H1 (cell line): ENCODE measurements around the gene STH. TPM values are rescaled to one million over a fixed set of nuclear protein-coding genes. Genes with fewer than 3 reads are reported as not detected.

ENCODE experiments used
- CTCF ChIA-PET: fragments of 300-600 bp; sonication (Branson Sonifier 250); formaldehyde crosslinking; loops from one replicate; lab custom pipeline; 2021; ENCODE audit not compliant: partially characterized antibody; lab: Charles Lee
- POLR2A ChIA-PET: fragments of 300-600 bp; sonication (Branson Sonifier 250); formaldehyde crosslinking; loops from one replicate; lab custom pipeline; 2021; ENCODE audit warnings: inconsistent platforms; ENCODE audit not compliant: partially characterized antibody; lab: Charles Lee
- DNase-seq, 2 experiments: peaks; one replicate each; pipeline versions ENCODE4 v3.0.0 to v3.0.0-alpha.2; 2010 to 2022; ENCODE audit warnings: low spot score in 2 of 2, low read depth in 1 of 2, mixed read lengths in 1 of 2
- FAIRE-seq: peaks from 2 replicates; lab custom pipeline; 2011; peaks lifted over from hg19 to GRCh38; lab: Jason Lieb, UNC
- H2AFZ ChIP-seq: 2 replicates; pipeline ENCODE4 v1.8.1; 2012; ENCODE audit warnings: low read length, inconsistent platforms
- H2AK5ac ChIP-seq: 2 replicates; pipeline ENCODE4 v1.6.1; 2013; ENCODE audit warnings: low read depth, low read length
- H2BK120ac ChIP-seq: replicated peaks from 2 replicates; pipeline ENCODE3; 2013; ENCODE audit warnings: low read depth, low read length, inconsistent platforms
- H2BK12ac ChIP-seq: 2 replicates; pipeline ENCODE4 v1.6.1; 2013; ENCODE audit warnings: low read depth, low read length
- H2BK15ac ChIP-seq: 2 replicates; pipeline ENCODE4 v1.6.1; 2013; ENCODE audit warnings: low read length
- H2BK20ac ChIP-seq: 2 replicates; pipeline ENCODE4 v1.6.1; 2013; ENCODE audit warnings: low read length
- H2BK5ac ChIP-seq: 2 replicates; pipeline ENCODE4 v1.6.1; 2013; ENCODE audit warnings: low read depth, low read length
- H3K14ac ChIP-seq: 2 replicates; pipeline ENCODE4 v1.6.1; 2013; ENCODE audit warnings: inconsistent platforms; ENCODE audit not compliant: insufficient read length
- H3K18ac ChIP-seq: 2 replicates; pipeline ENCODE4 v1.6.1; 2013; ENCODE audit warnings: low read length; ENCODE audit errors: extremely low read depth
- H3K23ac ChIP-seq: 2 replicates; pipeline ENCODE4 v1.6.1; 2013; ENCODE audit warnings: inconsistent platforms; ENCODE audit not compliant: insufficient read length
- H3K23me2 ChIP-seq: 2 replicates; pipeline ENCODE4 v1.6.1; 2013; ENCODE audit warnings: low read depth, low read length
- H3K27ac ChIP-seq: 2 replicates; pipeline ENCODE4 v1.6.1; 2011; ENCODE audit warnings: low read depth, low read length, inconsistent platforms
- H3K27me3 ChIP-seq, 4 experiments: replicated peaks in 1 of 4; 1 replicate in 1 of 4; 2 replicates in 3 of 4; pipeline versions ENCODE4 v1.6.1 to v1.8.1; 2011 to 2013; ENCODE audit warnings: low read length in 3 of 4, mild to moderate bottlenecking in 3 of 4, inconsistent platforms in 2 of 4, mixed read lengths in 2 of 4, moderate library complexity in 1 of 4; ENCODE audit not compliant: control insufficient read depth in 3 of 4, insufficient read depth in 3 of 4; ENCODE audit errors: extremely low read depth in 1 of 4
- H3K36me3 ChIP-seq, 4 experiments: 2 replicates each; pipeline versions ENCODE4 v1.6.1 to v1.8.1; 2011 to 2013; ENCODE audit warnings: mild to moderate bottlenecking in 4 of 4, low read length in 3 of 4, moderate library complexity in 2 of 4, control low read depth in 1 of 4, inconsistent platforms in 1 of 4; ENCODE audit not compliant: insufficient read depth in 4 of 4, control insufficient read depth in 2 of 4
- H3K4ac ChIP-seq: replicated peaks from 2 replicates; pipeline ENCODE3; 2013; ENCODE audit warnings: low read length, low read depth, mixed read lengths, inconsistent platforms; ENCODE audit not compliant: insufficient read length
- H3K4me1 ChIP-seq, 4 experiments: replicated peaks in 1 of 4; 1 replicate in 1 of 4; 2 replicates in 3 of 4; pipeline versions ENCODE4 v1.6.1 to v1.8.1; 2011 to 2013; ENCODE audit warnings: low read length in 3 of 4, inconsistent platforms in 2 of 4, mixed read lengths in 1 of 4; ENCODE audit not compliant: insufficient read depth in 4 of 4, control insufficient read depth in 3 of 4
- H3K4me2 ChIP-seq, 2 experiments: 2 replicates each; pipeline versions ENCODE4 v1.6.1 to v1.8.1; 2011 to 2013; ENCODE audit warnings: low read depth in 2 of 2, low read length in 2 of 2, control low read depth in 1 of 2, inconsistent platforms in 1 of 2, mild to moderate bottlenecking in 1 of 2; ENCODE audit not compliant: insufficient read depth in 1 of 2
- H3K4me3 ChIP-seq, 4 experiments: fragments of 200-600, 300-600 bp in 1 of 4; sonication (generic), shearing (Covaris generic), sonication (Bioruptor Twin) in 1 of 4; 2 replicates each; pipeline versions ENCODE4 v1.5.1 to v1.8.1; 2011 to 2016; ENCODE audit warnings: low read length in 4 of 4, low read depth in 3 of 4, control low read depth in 2 of 4, inconsistent platforms in 2 of 4, mild to moderate bottlenecking in 2 of 4, mixed read lengths in 1 of 4, moderate library complexity in 1 of 4; ENCODE audit not compliant: insufficient read depth in 2 of 4; ENCODE audit errors: extremely low read depth in 1 of 4
- H3K56ac ChIP-seq: replicated peaks from 2 replicates; pipeline ENCODE3; 2013; ENCODE audit warnings: low read depth, mild to moderate bottlenecking, mixed read lengths, low read length, inconsistent platforms; ENCODE audit not compliant: insufficient read length
- H3K79me1 ChIP-seq: 2 replicates; pipeline ENCODE4 v1.6.1; 2013; ENCODE audit warnings: low read depth, low read length, control low read depth
- H3K79me2 ChIP-seq, 2 experiments: 2 replicates each; pipeline versions ENCODE4 v1.6.1 to v1.8.1; 2012 to 2013; ENCODE audit warnings: low read length in 2 of 2, mild to moderate bottlenecking in 2 of 2, inconsistent platforms in 1 of 2; ENCODE audit not compliant: insufficient read depth in 2 of 2, control insufficient read depth in 1 of 2
- H3K9ac ChIP-seq, 4 experiments: replicated peaks in 1 of 4; 1 replicate in 1 of 4; 2 replicates in 3 of 4; pipeline versions ENCODE4 v1.6.1 to v1.8.1; 2011 to 2013; ENCODE audit warnings: low read depth in 3 of 4, low read length in 3 of 4, control low read depth in 2 of 4, mild to moderate bottlenecking in 2 of 4, moderate library complexity in 2 of 4, inconsistent platforms in 1 of 4; ENCODE audit errors: extremely low read depth in 1 of 4
- H3K9me3 ChIP-seq, 2 experiments: 2 replicates each; pipeline versions ENCODE4 v1.6.1 to v1.8.1; 2012 to 2013; ENCODE audit warnings: mild to moderate bottlenecking in 2 of 2, moderate library complexity in 2 of 2, control low read depth in 1 of 2, inconsistent platforms in 1 of 2, low read depth in 1 of 2, low read length in 1 of 2, mixed read lengths in 1 of 2; ENCODE audit not compliant: insufficient read depth in 2 of 2
- H4K20me1 ChIP-seq, 2 experiments: replicated peaks in 1 of 2; 2 replicates each; pipeline versions ENCODE3 to v1.8.1; 2011 to 2013; ENCODE audit warnings: inconsistent platforms in 2 of 2, low read length in 2 of 2, mild to moderate bottlenecking in 1 of 2; ENCODE audit not compliant: insufficient read depth in 2 of 2, control insufficient read depth in 1 of 2
- H4K5ac ChIP-seq: 2 replicates; pipeline ENCODE4 v1.6.1; 2013; ENCODE audit warnings: low read length, low read depth, mixed read lengths, inconsistent platforms; ENCODE audit not compliant: insufficient read length
- H4K8ac ChIP-seq: 2 replicates; pipeline ENCODE4 v1.8.0; 2013; ENCODE audit warnings: mild to moderate bottlenecking, moderate library complexity, low read length, inconsistent platforms; ENCODE audit not compliant: insufficient read depth; ENCODE audit errors: extremely low read depth
- H4K91ac ChIP-seq: replicated peaks from 2 replicates; pipeline ENCODE3; 2013; ENCODE audit warnings: low read length, mixed read lengths, inconsistent platforms; ENCODE audit not compliant: insufficient read length
- ASH2L ChIP-seq: fragments of 200-600, 300-600 bp; sonication (generic); IDR thresholded peaks from one replicate; pipeline ENCODE4 v1.7.1; 2017; ENCODE audit warnings: low read length
- FOSL1 ChIP-seq: IDR thresholded peaks from 2 replicates; pipeline ENCODE4 v1.6.1; 2011; ENCODE audit warnings: mild to moderate bottlenecking, low read depth, low read length, moderate library complexity; ENCODE audit not compliant: insufficient read depth
- GABPA ChIP-seq: IDR thresholded peaks from 2 replicates; pipeline ENCODE4 v1.6.1; 2011; ENCODE audit warnings: mild to moderate bottlenecking, low read length, moderate library complexity, borderline replicate concordance; ENCODE audit not compliant: insufficient read depth
- POU5F1 ChIP-seq: IDR thresholded peaks from 2 replicates; pipeline ENCODE4 v1.6.1; 2011; ENCODE audit warnings: low read depth, mild to moderate bottlenecking, low read length, moderate library complexity
- SIX5 ChIP-seq: IDR thresholded peaks from 2 replicates; pipeline ENCODE4 v1.6.1; 2011; ENCODE audit warnings: mild to moderate bottlenecking, low read depth, low read length
- SRF ChIP-seq: IDR thresholded peaks from 2 replicates; pipeline ENCODE4 v1.6.1; 2011; ENCODE audit warnings: mild to moderate bottlenecking, low read depth, low read length, moderate library complexity
- TEAD4 ChIP-seq: IDR thresholded peaks from 2 replicates; pipeline ENCODE4 v1.6.1; 2012; ENCODE audit warnings: low read depth, low read length, inconsistent platforms, mixed read lengths
- YY1 ChIP-seq: IDR thresholded peaks from 2 replicates; pipeline ENCODE4 v1.6.1; 2011; ENCODE audit warnings: low read depth, mild to moderate bottlenecking, low read length
- ZNF274 ChIP-seq: IDR thresholded peaks from 2 replicates; pipeline ENCODE4 v1.7.0; 2012; ENCODE audit warnings: low read length, borderline replicate concordance; ENCODE audit errors: extremely low read depth
- whole genome bisulfite sequencing, 2 experiments: shearing (Covaris generic) in 1 of 2; methylation state at CpG; one replicate each; pipeline versions ENCODE4 v1.1.6 to v1.1.7; 2013 to 2015; ENCODE audit warnings: low lambda C conversion rate in 2 of 2, mixed read lengths in 2 of 2, inconsistent platforms in 1 of 2, low coverage in 1 of 2, missing lambda C conversion rate in 1 of 2; ENCODE audit not compliant: insufficient replicate concordance in 2 of 2, insufficient coverage in 1 of 2, insufficient read length in 1 of 2; ENCODE audit errors: extremely low coverage in 1 of 2, missing lambda C conversion rate in 1 of 2; 5-methylcytosine and 5-hydroxymethylcytosine counted together
- polyA plus RNA-seq, 7 experiments: library from polyadenylated mRNA; depleted of rRNA in 3 of 7; stranded (reverse) in 5 of 7; unstranded in 2 of 7; fragments of >200 nt in 5 of 7; fragments of 200-250 nt in 2 of 7; gene quantifications; 1 replicate in 5 of 7; 2 replicates in 1 of 7; 4 replicates in 1 of 7; pipeline versions ENCODE4 v1.2.1 to v1.2.3, GENCODE V29; 2011 to 2013; ENCODE audit warnings: missing spikeins in 2 of 7, mixed read lengths in 2 of 7
- total RNA-seq: library from RNA; stranded (reverse); fragmentation: NEBNext Ultra II Directional; extraction: Animal tissue kit (Norgen Biotek cat#: 25700); gene quantifications from 2 replicates; pipeline ENCODE4 v1.2.1, GENCODE V29; 2021
- TF ChIP-seq, protein P1 (sequence below), 3 experiments: IDR thresholded peaks; 1 replicate in 2 of 3; 2 replicates in 1 of 3; pipeline versions ENCODE4 v1.5.1 to v1.6.1; 2011; ENCODE audit warnings: low read length in 3 of 3, mild to moderate bottlenecking in 3 of 3, inconsistent platforms in 2 of 3, low read depth in 1 of 3, moderate library complexity in 1 of 3; ENCODE audit not compliant: insufficient read depth in 1 of 3; ENCODE audit errors: control extremely low read depth in 1 of 3
- TF ChIP-seq, protein P2 (sequence below): IDR thresholded peaks from 2 replicates; pipeline ENCODE4 v1.6.1; 2012; ENCODE audit warnings: inconsistent platforms

STH gene
- total and polyA plus RNA-seq, 2 of the 8 experiments (the other 6 are each of a cell fraction or from before 2014, with no cell fraction given), result not detected

DNA sequence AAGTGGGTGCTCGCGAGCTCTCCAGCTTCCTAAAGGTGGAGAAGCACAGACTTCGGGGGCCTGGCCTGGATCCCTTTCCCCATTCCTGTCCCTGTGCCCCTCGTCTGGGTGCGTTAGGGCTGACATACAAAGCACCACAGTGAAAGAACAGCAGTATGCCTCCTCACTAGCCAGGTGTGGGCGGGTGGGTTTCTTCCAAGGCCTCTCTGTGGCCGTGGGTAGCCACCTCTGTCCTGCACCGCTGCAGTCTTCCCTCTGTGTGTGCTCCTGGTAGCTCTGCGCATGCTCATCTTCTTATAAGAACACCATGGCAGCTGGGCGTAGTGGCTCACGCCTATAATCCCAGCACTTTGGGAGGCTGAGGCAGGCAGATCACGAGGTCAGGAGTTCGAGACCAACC is 1.9 kb upstream of the STH start:
- 86% methylated on average over 13 of the region's 13 CpGs; no CpG with 5 or more reads in 1 of the 2 experiments for WGBS, 2 experiments
- H2BK5ac ChIP-seq, result no peak overlapping the region
- no peaks in the 10 kb centered on the region for H4K20me1 ChIP-seq
- no peak overlapping the region for H4K5ac ChIP-seq
- no peak overlapping the region for H3K4me2 ChIP-seq
- H3K9ac ChIP-seq, result no peak overlapping the region
- H3K79me2 ChIP-seq, result no peaks in the 10 kb centered on the region
- H2AK5ac ChIP-seq, result no peak overlapping the region
- H4K91ac ChIP-seq, result no peak overlapping the region
- H3K9me3 ChIP-seq, result no peaks in the 10 kb centered on the region
- H3K56ac ChIP-seq, result no peak overlapping the region
- no peak overlapping the region for H3K4me3 ChIP-seq
- no peak overlapping the region for H4K8ac ChIP-seq
- DNase-seq (no peak), FAIRE-seq (no peak)
- peaks cover 0 to 9% (median 4%) of the 10 kb centered on the region in 4 experiments; a peak in 5 of 7 replicates for H3K4me1 ChIP-seq
- no peak overlapping the region for H3K27ac ChIP-seq
- no peaks in the 10 kb centered on the region for H3K23me2 ChIP-seq
- no peak overlapping the region for H2BK15ac ChIP-seq
- no peaks in the 10 kb centered on the region for H3K36me3 ChIP-seq
- no peak overlapping the region for H3K4ac ChIP-seq
- H3K23ac ChIP-seq, result no peak overlapping the region
- no peak overlapping the region for H2BK120ac ChIP-seq
- no peak overlapping the region for H2AFZ ChIP-seq
- ChIA-PET CTCF (interaction anchor here (1.2 to 3.5 kb wide), 3 partner anchors 9 to 31 kb away, joined by 3 to 9 read pairs (median 8); no protein-coding TSS in a partner anchor), POLR2A (interaction anchor here (1.0 kb wide), 1 partner anchor 10 kb away, joined by 3 read pairs; no protein-coding TSS in a partner anchor)
- H3K27me3 ChIP-seq, result no peaks in the 10 kb centered on the region
- H3K14ac ChIP-seq, result no peak overlapping the region
- H2BK12ac ChIP-seq, result no peak overlapping the region
- H3K18ac ChIP-seq, result no peak overlapping the region
- no peaks in the 10 kb centered on the region for H3K79me1 ChIP-seq
- no peak overlapping the region for H2BK20ac ChIP-seq
- TF ChIP-seq, protein P1, sequence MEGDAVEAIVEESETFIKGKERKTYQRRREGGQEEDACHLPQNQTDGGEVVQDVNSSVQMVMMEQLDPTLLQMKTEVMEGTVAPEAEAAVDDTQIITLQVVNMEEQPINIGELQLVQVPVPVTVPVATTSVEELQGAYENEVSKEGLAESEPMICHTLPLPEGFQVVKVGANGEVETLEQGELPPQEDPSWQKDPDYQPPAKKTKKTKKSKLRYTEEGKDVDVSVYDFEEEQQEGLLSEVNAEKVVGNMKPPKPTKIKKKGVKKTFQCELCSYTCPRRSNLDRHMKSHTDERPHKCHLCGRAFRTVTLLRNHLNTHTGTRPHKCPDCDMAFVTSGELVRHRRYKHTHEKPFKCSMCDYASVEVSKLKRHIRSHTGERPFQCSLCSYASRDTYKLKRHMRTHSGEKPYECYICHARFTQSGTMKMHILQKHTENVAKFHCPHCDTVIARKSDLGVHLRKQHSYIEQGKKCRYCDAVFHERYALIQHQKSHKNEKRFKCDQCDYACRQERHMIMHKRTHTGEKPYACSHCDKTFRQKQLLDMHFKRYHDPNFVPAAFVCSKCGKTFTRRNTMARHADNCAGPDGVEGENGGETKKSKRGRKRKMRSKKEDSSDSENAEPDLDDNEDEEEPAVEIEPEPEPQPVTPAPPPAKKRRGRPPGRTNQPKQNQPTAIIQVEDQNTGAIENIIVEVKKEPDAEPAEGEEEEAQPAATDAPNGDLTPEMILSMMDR (IDR thresholded peaks at IDR 0.05; ENCODE audit: control extremely low read depth in 1 of 3, insufficient read depth in 1 of 3, low read depth in 1 of 3, low read length in 3 of 3), result no peak
- no peak for TF ChIP-seq SIX5
- TF ChIP-seq ASH2L, result no peak
- no peak for TF ChIP-seq ZNF274
- no peak for TF ChIP-seq FOSL1
- TF ChIP-seq, protein P2, sequence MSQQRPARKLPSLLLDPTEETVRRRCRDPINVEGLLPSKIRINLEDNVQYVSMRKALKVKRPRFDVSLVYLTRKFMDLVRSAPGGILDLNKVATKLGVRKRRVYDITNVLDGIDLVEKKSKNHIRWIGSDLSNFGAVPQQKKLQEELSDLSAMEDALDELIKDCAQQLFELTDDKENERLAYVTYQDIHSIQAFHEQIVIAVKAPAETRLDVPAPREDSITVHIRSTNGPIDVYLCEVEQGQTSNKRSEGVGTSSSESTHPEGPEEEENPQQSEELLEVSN, result no peak
- no peak for TF ChIP-seq YY1
- TF ChIP-seq TEAD4, result no peak
- no peak for TF ChIP-seq POU5F1
- no peak for TF ChIP-seq SRF
- no peak for TF ChIP-seq GABPA
